ENCODE measurements around the gene UBE2QL1. TPM values are rescaled to one million over a fixed set of nuclear protein-coding genes. Genes with fewer than 3 reads are reported as not detected.
"Not testable (repeated sequence)": the region's sequence is repeated elsewhere in the genome, so short reads cannot be mapped to it uniquely, and the experiment has no call there.

UBE2QL1 gene
- total and polyA plus RNA-seq, 4 donors: 0.43 to 3.3 (median 1.2) TPM

GRCh38 chr5:6510973-6511372, 62.3 kb downstream of the UBE2QL1 start:
- H3K4me1 ChIP-seq (ENCODE audit: control insufficient read depth in 1 of 2, insufficient read depth in 2 of 2, low read length in 2 of 2): no peaks in the 10 kb centered on the region
- no peak for DNase-seq
- intact Hi-C loops (cut with DNase I): no loop called here
- no peaks in the 10 kb centered on the region for H3K27me3 ChIP-seq (ENCODE audit: control insufficient read depth in 1 of 2, insufficient read depth in 2 of 2, low read length in 1 of 2)
- H3K36me3 ChIP-seq (ENCODE audit: control insufficient read depth in 1 of 2, insufficient read depth in 2 of 2, low read length in 1 of 2): no peaks in the 10 kb centered on the region
- 96 to 98% methylated on average over 4 of the region's 4 CpGs for WGBS, 2 donors
- no peak for ATAC-seq (ENCODE audit: low FRiP score)
- H3K9me3 ChIP-seq (ENCODE audit: control insufficient read depth, low read length): no peaks in the 10 kb centered on the region
- no peak overlapping the region for H3K4me3 ChIP-seq (ENCODE audit: low read length in 2 of 2)
- no peak overlapping the region for H3K27ac ChIP-seq (ENCODE audit: low read depth in 1 of 2, low read length in 2 of 2)

DNA sequence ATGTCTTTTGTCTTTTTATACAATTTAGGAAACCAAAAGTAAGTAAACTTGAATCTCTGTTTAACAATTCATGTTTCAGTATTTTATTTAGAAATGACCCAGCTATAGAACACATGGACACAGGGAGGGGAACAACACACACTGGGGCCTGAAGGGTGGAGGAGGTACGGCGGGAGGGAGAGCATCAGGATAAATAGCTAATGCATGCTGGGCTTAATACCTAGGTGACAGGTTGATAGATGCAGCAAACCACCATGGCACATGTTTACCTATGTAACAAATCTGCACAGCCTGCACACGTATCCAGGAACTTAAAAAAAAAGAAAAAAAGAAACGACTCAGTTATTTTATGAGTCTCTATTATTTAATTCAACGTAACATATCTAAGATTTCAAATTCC, 67.2 kb downstream of the UBE2QL1 start:
- H3K27ac ChIP-seq (ENCODE audit: low read depth in 1 of 2, low read length in 2 of 2); H3K27me3 ChIP-seq (ENCODE audit: control insufficient read depth in 1 of 2, insufficient read depth in 2 of 2, low read length in 1 of 2); ATAC-seq (ENCODE audit: low FRiP score); H3K4me3 ChIP-seq (ENCODE audit: low read length in 2 of 2); intact Hi-C loops (cut with DNase I); H3K36me3 ChIP-seq (ENCODE audit: control insufficient read depth in 1 of 2, insufficient read depth in 2 of 2, low read length in 1 of 2); H3K9me3 ChIP-seq (ENCODE audit: control insufficient read depth, low read length); DNase-seq; H3K4me1 ChIP-seq (ENCODE audit: control insufficient read depth in 1 of 2, insufficient read depth in 2 of 2, low read length in 2 of 2): not testable (repeated sequence)
- WGBS, 2 donors: 70 to 74% methylated on average over 5 of the region's 5 CpGs

- ATAC-seq (ENCODE audit: low FRiP score) (no peak), DNase-seq (no peak)
- Histone ChIP-seq H3K9me3 (ENCODE audit: control insufficient read depth, low read length) (no peaks in the 10 kb centered on the region), H3K4me3 (ENCODE audit: low read length in 2 of 2) (no peak overlapping the region), H3K27ac (ENCODE audit: low read depth in 1 of 2, low read length in 2 of 2) (no peak overlapping the region), H3K27me3 (ENCODE audit: control insufficient read depth in 1 of 2, insufficient read depth in 2 of 2, low read length in 1 of 2) (no peaks in the 10 kb centered on the region), H3K4me1 (ENCODE audit: control insufficient read depth in 1 of 2, insufficient read depth in 2 of 2, low read length in 2 of 2) (no peaks in the 10 kb centered on the region), H3K36me3 (ENCODE audit: control insufficient read depth in 1 of 2, insufficient read depth in 2 of 2, low read length in 1 of 2) (no peaks in the 10 kb centered on the region)
- intact Hi-C loops (cut with DNase I): no loop called here
- WGBS, 2 donors: 13 to 50% methylated on average over 4 of the region's 4 CpGs
Measured at GRCh38 chr5:6516823-6517222, 68.2 kb downstream of the UBE2QL1 start.

- Histone ChIP-seq H3K27ac (ENCODE audit: low read depth in 1 of 2, low read length in 2 of 2) (no peak overlapping the region), H3K9me3 (ENCODE audit: control insufficient read depth, low read length) (no peaks in the 10 kb centered on the region), H3K4me3 (ENCODE audit: low read length in 2 of 2) (no peak overlapping the region), H3K4me1 (ENCODE audit: control insufficient read depth in 1 of 2, insufficient read depth in 2 of 2, low read length in 2 of 2) (no peaks in the 10 kb centered on the region), H3K36me3 (ENCODE audit: control insufficient read depth in 1 of 2, insufficient read depth in 2 of 2, low read length in 1 of 2) (no peaks in the 10 kb centered on the region), H3K27me3 (ENCODE audit: control insufficient read depth in 1 of 2, insufficient read depth in 2 of 2, low read length in 1 of 2) (no peaks in the 10 kb centered on the region)
- 81 to 87% methylated on average over 6 of the region's 6 CpGs for WGBS, 2 donors
- intact Hi-C loops (cut with DNase I): no loop called here
- DNase-seq (no peak), ATAC-seq (ENCODE audit: low FRiP score) (no peak)
Measured at GRCh38 chr5:6517510-6517909, 68.9 kb downstream of the UBE2QL1 start.

GRCh38 chr5:6518298-6519057, 69.8 kb downstream of the UBE2QL1 start:
- ATAC-seq (ENCODE audit: low FRiP score) (no peak), DNase-seq (no peak)
- 85 to 88% methylated on average over 9 of the region's 9 CpGs for WGBS, 2 donors
- H3K9me3 ChIP-seq (ENCODE audit: control insufficient read depth, low read length): no peaks in the 10 kb centered on the region
- intact Hi-C loops (cut with DNase I): no loop called here
- H3K27me3 ChIP-seq (ENCODE audit: control insufficient read depth in 1 of 2, insufficient read depth in 2 of 2, low read length in 1 of 2): no peaks in the 10 kb centered on the region
- H3K4me3 ChIP-seq (ENCODE audit: low read length in 2 of 2): no peak overlapping the region
- no peaks in the 10 kb centered on the region for H3K4me1 ChIP-seq (ENCODE audit: control insufficient read depth in 1 of 2, insufficient read depth in 2 of 2, low read length in 2 of 2)
- no peaks in the 10 kb centered on the region for H3K36me3 ChIP-seq (ENCODE audit: control insufficient read depth in 1 of 2, insufficient read depth in 2 of 2, low read length in 1 of 2)
- no peak overlapping the region for H3K27ac ChIP-seq (ENCODE audit: low read depth in 1 of 2, low read length in 2 of 2)

DNA sequence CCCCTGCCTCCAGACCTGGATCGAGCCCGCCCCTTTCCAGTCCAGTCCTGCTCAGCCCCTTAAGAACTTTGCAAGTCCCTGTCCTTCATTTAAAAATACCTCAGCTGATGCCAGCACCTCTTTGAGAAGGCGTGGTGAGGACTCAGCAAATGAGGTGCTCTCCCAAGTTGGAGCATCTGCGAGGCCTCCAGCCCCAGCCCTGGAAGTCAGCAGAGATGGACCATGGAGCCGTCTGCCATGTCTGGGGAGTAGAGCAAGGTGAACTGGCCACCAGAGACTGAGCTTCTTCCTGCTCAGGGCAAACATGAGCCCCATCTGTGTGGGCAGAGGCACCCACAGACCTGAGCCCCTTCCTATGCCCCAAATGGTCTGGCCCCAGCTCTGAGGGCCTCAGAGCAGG, 71.5 kb downstream of the UBE2QL1 start:
- no peaks in the 10 kb centered on the region for H3K4me1 ChIP-seq (ENCODE audit: control insufficient read depth in 1 of 2, insufficient read depth in 2 of 2, low read length in 2 of 2)
- no peak overlapping the region for H3K4me3 ChIP-seq (ENCODE audit: low read length in 2 of 2)
- DNase-seq: no peak
- no peaks in the 10 kb centered on the region for H3K9me3 ChIP-seq (ENCODE audit: control insufficient read depth, low read length)
- 93 to 96% methylated on average over 5 of the region's 5 CpGs for WGBS, 2 donors
- no peaks in the 10 kb centered on the region for H3K36me3 ChIP-seq (ENCODE audit: control insufficient read depth in 1 of 2, insufficient read depth in 2 of 2, low read length in 1 of 2)
- intact Hi-C loops (cut with DNase I): no loop called here
- H3K27ac ChIP-seq (ENCODE audit: low read depth in 1 of 2, low read length in 2 of 2): no peak overlapping the region
- no peak for ATAC-seq (ENCODE audit: low FRiP score)
- no peaks in the 10 kb centered on the region for H3K27me3 ChIP-seq (ENCODE audit: control insufficient read depth in 1 of 2, insufficient read depth in 2 of 2, low read length in 1 of 2)

GRCh38 chr5:6522331-6522730, 73.7 kb downstream of the UBE2QL1 start:
- no peak overlapping the region for H3K27ac ChIP-seq (ENCODE audit: low read depth in 1 of 2, low read length in 2 of 2)
- no peaks in the 10 kb centered on the region for H3K4me1 ChIP-seq (ENCODE audit: control insufficient read depth in 1 of 2, insufficient read depth in 2 of 2, low read length in 2 of 2)
- H3K27me3 ChIP-seq (ENCODE audit: control insufficient read depth in 1 of 2, insufficient read depth in 2 of 2, low read length in 1 of 2): no peaks in the 10 kb centered on the region
- intact Hi-C loops (cut with DNase I): no loop called here
- H3K4me3 ChIP-seq (ENCODE audit: low read length in 2 of 2): no peak overlapping the region
- DNase-seq: no peak
- 94% methylated on average over 16 of the region's 16 CpGs for WGBS, 2 donors
- H3K9me3 ChIP-seq (ENCODE audit: control insufficient read depth, low read length): no peaks in the 10 kb centered on the region
- no peaks in the 10 kb centered on the region for H3K36me3 ChIP-seq (ENCODE audit: control insufficient read depth in 1 of 2, insufficient read depth in 2 of 2, low read length in 1 of 2)
- ATAC-seq (ENCODE audit: low FRiP score): no peak

DNA sequence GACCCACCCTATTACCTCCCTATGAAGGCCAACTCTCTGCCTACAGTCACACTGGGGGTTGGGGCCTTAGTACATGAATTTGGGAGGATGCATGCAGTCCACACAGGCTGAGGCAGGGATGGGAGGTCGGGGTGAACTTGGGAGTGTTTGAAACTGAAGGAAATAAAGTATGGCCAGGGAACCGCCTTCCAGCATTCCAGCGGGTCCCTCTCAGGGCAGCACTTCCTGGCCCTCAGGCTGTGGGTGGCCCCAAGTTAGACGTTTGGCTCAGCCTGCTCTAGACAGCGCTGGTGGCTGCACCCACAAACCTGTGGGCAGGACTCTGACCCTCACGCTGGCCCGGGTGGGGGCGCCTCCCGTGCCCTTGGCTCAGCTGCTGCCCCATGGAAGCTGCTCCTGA, 74.3 kb downstream of the UBE2QL1 start:
- no peak for ATAC-seq (ENCODE audit: low FRiP score)
- no peaks in the 10 kb centered on the region for H3K4me1 ChIP-seq (ENCODE audit: control insufficient read depth in 1 of 2, insufficient read depth in 2 of 2, low read length in 2 of 2)
- intact Hi-C loops (cut with DNase I): no loop called here
- 80 to 81% methylated on average over 9 of the region's 9 CpGs for WGBS, 2 donors
- no peaks in the 10 kb centered on the region for H3K9me3 ChIP-seq (ENCODE audit: control insufficient read depth, low read length)
- no peak overlapping the region for H3K4me3 ChIP-seq (ENCODE audit: low read length in 2 of 2)
- no peaks in the 10 kb centered on the region for H3K36me3 ChIP-seq (ENCODE audit: control insufficient read depth in 1 of 2, insufficient read depth in 2 of 2, low read length in 1 of 2)
- DNase-seq: no peak
- no peaks in the 10 kb centered on the region for H3K27me3 ChIP-seq (ENCODE audit: control insufficient read depth in 1 of 2, insufficient read depth in 2 of 2, low read length in 1 of 2)
- no peak overlapping the region for H3K27ac ChIP-seq (ENCODE audit: low read depth in 1 of 2, low read length in 2 of 2)

- ATAC-seq (ENCODE audit: low FRiP score): no peak
- no peak for DNase-seq
- Histone ChIP-seq H3K4me1 (ENCODE audit: control insufficient read depth in 1 of 2, insufficient read depth in 2 of 2, low read length in 2 of 2) (no peaks in the 10 kb centered on the region), H3K9me3 (ENCODE audit: control insufficient read depth, low read length) (no peaks in the 10 kb centered on the region), H3K36me3 (ENCODE audit: control insufficient read depth in 1 of 2, insufficient read depth in 2 of 2, low read length in 1 of 2) (no peaks in the 10 kb centered on the region), H3K4me3 (ENCODE audit: low read length in 2 of 2) (no peak overlapping the region), H3K27ac (ENCODE audit: low read depth in 1 of 2, low read length in 2 of 2) (no peak overlapping the region), H3K27me3 (ENCODE audit: control insufficient read depth in 1 of 2, insufficient read depth in 2 of 2, low read length in 1 of 2) (no peaks in the 10 kb centered on the region)
- intact Hi-C loops (cut with DNase I): no loop called here
- 90 to 96% methylated on average over 4 of the region's 4 CpGs for WGBS, 2 donors
Measured at GRCh38 chr5:6525422-6525821, 76.8 kb downstream of the UBE2QL1 start.
